Measurements from ENCODE around the gene C1orf210.

- TF ChIP-seq EZH2 (IDR thresholded peaks at IDR 0.05; ENCODE audit: low read depth) (no peak), CTCF (conservative IDR thresholded peaks at IDR 0.05) (no peak)
Observed at GRCh38 chr1:43274125-43274803, 11.1 kb downstream of the C1orf210 start.
